NCI-H1694 (cell line): ENCODE measurements around the gene KCNAB2.
A peak's percentile ranks its signal among the peaks of the same experiment; 100 is the strongest.

Experiments
- DNase-seq: peaks from one replicate; lab custom pipeline; 2025; lab: John Stamatoyannopoulos, UW

The KCNAB2 gene

GRCh38 chr1:6097824-6098223 lies 52.1 kb downstream of the KCNAB2 start:
- DNase-seq, result no peak

DNA sequence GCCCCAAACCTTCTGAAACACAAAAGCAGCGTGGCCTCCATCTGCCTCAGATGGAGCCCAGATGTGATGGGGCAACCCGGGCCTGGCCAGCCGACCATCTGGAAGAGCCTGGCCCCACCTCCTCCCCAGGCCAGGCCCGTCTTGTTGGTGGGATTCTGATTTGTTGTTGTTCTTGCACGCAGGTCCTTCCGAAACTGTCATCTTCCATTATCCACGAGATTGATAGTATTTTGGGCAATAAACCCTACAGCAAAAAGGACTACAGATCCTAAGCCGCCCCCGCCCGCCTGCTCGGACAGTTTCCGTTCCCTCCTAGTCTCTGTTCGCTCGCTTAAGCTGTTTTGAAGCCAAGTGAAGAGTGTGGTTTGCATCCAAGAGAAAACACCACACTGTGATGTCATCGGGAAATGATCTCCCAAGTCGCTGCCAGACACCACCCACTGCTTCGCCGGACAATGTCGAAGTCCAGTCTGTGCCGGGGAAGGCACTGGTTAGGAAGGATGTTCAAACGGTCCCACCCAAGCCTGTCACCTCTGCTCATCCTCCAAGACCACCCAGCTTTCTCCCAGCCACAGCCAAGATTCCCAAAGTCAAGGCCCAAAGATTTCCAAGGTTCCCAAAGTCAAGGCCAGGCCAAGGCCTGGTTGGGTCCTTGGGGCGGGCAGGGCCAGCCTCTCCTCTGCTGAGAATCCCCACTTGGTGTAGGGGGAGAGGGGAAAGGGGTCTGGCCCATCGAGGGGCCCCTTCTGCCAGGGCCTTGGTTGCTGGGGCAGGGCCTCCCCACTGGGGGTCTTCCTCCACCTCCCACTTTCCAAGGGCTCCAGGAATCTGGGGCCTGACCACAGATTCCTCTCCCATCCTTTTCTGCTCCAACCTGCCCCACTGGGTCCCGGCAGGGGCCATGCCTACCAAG lies 52.9 kb downstream of the KCNAB2 start:
- no peak for DNase-seq

DNA sequence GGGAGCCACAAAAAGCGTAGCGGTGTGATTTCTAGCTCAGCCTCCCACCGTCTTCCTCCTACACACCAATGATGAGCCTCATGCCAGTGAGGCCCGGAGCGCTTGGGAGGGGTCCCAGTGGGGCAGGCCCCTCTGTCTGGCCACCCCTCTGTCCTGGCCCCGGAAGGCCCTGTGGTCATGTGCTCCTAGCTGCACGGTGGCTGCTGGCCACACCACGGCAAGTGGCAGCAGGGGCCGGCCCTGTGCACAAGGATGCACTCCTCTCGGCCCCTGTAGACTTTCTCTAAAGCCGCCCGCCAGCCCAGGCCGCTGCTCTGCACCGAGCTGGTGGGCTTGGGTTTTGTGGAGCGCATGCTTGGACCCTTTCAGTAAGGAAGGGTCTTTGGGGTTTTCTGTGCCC lies 53.6 kb downstream of the KCNAB2 start:
- no peak for DNase-seq

DNA sequence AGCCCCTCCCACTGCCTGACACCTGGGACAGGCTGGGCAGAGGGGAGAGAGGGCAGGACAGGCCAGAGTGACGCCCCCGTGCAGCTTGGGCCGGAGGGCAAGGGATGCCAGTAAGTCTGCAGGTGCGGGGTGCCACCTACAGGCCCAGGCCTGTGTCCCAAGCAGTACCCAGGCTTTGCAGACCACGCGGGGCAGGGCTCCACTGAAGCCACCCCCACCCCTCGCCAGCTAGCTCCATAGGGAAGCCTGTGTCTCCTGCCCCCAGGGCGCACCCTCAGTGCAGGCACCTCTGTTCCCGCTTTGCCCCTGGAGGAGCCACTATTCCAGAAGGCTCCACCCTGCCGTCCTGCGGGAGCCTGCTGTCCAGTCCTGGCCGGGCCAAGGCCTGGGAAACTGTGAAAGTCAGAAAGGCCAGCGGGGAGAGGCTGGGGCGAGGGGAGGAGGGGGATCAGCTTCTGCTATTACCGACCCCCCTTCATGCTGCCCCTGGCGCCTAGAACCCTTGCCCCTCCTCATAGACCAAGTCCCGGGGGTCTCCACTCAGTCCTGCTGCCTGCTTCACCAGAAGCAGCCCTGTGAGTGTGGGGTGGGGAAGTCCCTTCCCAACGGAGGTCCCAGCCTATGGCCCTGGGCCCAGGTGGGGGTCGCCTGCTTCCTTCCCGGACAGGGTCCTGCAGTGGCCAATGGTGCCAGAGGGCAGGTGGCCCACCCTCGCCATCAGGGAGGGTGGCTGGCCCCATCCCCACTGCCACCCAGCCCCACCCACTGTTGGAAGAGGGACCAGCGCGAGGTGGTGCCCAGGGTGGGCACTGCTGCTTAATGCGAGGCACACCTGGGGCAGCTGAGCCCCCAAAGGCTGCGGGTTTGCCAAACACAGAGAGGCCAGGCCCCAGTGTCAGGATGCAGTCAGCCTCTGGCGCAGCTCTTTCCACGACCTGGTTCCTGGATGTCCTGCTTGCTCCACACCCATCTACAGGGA lies 54.4 kb downstream of the KCNAB2 start:
- no peak for DNase-seq

GRCh38 chr1:6100861-6101783 lies 55.4 kb downstream of the KCNAB2 start:
- no peak for DNase-seq

GRCh38 chr1:6101826-6102531 lies 56.3 kb downstream of the KCNAB2 start:
- DNase-seq, result no peak

GRCh38 chr1:6102532-6102845 lies 56.8 kb downstream of the KCNAB2 start:
- no peak for DNase-seq

DNA sequence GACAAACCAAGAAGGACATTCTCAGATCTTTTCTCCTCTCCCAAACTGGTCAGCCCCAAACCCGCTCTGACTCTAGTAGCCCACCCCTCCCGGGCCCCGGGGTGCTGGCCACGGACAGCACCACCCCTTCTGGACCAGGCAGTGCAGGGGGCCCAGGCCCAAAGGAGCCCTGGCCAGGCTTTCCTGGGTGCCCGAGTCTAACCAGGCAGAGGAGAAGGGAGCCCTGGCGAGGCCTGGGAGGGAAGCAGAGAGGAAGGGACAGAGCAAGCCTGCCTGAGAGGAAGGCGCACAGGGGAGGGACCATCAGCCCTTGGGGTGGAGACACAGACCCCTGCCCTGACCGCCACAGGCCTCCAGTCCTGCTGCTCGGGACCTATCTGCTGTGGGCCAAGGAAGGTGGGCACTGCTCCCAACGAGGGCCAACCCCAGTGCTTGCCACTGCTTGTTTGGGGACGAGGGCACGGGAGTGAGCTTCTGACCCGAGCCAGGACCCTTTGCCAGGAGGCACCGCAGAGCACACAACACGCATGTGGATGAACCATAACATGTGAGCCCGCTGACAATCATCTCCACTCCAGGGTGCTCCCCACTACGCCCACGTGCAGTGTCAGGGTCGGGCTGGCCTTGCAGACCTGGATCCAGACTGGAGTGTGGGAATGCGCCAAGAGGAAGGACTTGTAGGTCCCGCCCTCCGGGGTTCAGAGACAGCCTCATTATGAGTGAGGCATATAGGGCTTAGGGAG lies 57.6 kb downstream of the KCNAB2 start:
- DNase-seq, result no peak

- no peak for DNase-seq
These were observed 58.3 kb downstream of the KCNAB2 start for GRCh38 chr1:6103854-6104530.

DNA sequence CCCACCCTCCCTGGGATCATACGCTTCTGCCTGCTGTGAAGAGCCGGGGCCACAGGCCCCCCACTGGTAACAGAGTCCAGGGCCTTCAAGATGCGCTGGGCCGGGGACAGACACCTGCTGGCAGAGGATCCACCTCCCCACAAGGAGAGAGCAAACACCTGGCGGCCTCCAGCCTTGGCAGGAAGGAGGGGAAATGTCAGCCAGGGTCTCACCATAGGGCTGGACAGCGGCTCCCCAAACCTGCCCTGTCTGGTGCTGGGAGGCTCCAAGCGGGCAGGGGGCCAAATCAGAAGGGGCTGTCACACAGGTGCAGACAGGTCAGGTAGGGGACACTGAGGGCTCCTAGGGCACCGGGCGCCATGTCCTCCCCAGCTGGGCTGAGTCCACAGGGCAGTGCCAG lies 58.9 kb downstream of the KCNAB2 start:
- no peak for DNase-seq

GRCh38 chr1:6105218-6105679 lies 59.6 kb downstream of the KCNAB2 start:
- DNase-seq, result no peak

- DNase-seq, result no peak
These were observed 60.1 kb downstream of the KCNAB2 start for GRCh38 chr1:6105763-6106162.

GRCh38 chr1:6106321-6106731 lies 60.6 kb downstream of the KCNAB2 start:
- no peak for DNase-seq

GRCh38 chr1:6106977-6107376 lies 61.3 kb downstream of the KCNAB2 start:
- DNase-seq, result no peak

GRCh38 chr1:6107409-6108356 lies 62.0 kb downstream of the KCNAB2 start:
- DNase-seq, result no peak

- DNase-seq, result no peak
These were observed 62.8 kb downstream of the KCNAB2 start for GRCh38 chr1:6108476-6108875.

DNA sequence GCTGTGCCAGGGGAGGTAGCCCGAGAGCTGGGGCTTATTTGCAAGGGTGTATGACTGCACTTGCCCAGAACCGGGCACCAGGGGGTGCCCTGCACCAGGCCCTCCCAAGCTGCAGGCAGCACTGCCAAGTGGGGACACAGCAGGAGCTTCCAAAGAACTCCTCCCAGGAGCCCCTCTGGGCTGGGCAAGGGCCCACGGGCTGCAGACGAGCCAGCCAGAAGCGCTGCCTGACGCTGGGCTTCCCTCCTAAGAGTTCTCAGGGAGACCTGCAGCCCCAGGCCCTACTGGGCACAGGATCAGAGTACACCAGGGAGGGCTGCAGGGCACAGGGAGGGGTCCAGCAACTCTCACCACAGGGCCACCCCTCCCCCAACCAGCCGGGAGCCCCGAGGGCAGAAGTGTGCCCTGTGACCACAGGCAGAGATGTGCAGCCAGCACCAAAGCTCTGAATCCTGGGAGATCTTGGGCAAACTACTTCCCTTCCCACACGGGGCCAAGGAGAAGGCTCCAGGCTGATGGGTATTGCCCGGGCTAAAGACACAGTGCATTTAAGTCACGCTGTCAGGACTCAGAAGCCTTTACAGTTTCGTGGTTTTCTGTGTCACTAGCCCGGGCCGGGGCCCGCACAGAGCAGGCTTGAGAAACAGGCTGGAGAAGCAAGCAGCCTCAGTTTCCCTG lies 63.4 kb downstream of the KCNAB2 start:
- peak; percentile 64 for DNase-seq

DNA sequence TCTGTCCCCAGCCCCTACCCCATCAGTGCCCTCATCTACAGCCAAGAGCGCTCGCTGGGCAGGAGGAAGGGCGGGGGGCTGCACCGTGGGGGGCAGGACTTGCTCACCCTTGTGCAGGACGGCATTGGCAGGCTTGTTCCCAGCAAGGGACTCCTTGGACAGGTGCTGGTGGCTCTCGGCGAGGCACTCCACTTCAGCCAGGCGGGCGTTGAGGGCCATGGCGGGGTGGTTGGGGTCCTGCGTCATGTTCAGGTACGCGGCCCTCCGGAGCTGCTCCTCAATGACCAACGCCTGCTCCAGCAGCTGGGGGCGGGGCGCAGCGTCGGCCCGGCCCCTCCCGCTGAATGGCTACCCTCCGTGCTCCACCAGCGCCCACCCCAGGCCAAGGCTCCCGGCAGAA lies 64.0 kb downstream of the KCNAB2 start:
- DNase-seq, result no peak
